Transverse colon (tissue), 4 donors: Measurements from ENCODE around the gene PLEKHB2. TPM values are rescaled to one million over a fixed set of nuclear protein-coding genes. Genes with fewer than 3 reads are reported as not detected.

Source experiments
- DNase-seq: peaks from one replicate; pipeline ENCODE4 v3.0.0-alpha.2; 2019
- H3K27ac ChIP-seq, 4 donors: fragments of 200-600 bp; sonication (generic); 2 replicates each; pipeline ENCODE4 v1.5.1; 2016 to 2018; ENCODE audit warnings: inconsistent platforms in 4 of 4
- H3K27me3 ChIP-seq: fragments of 200-600 bp; sonication (generic); 2 replicates; pipeline ENCODE4 v1.5.1; 2017; ENCODE audit warnings: inconsistent platforms
- H3K36me3 ChIP-seq, 4 donors: fragments of 200-600 bp; sonication (generic); 2 replicates each; pipeline ENCODE4 v1.5.1; 2017 to 2019; ENCODE audit warnings: inconsistent platforms in 4 of 4
- H3K4me1 ChIP-seq, 4 donors: fragments of 200-600 bp; sonication (generic); 2 replicates each; pipeline ENCODE4 v1.5.1; 2017 to 2020; ENCODE audit warnings: inconsistent platforms in 4 of 4
- H3K4me3 ChIP-seq, 4 donors: fragments of 200-600 bp; sonication (generic); 1 replicate in 1 of 4; 2 replicates in 3 of 4; pipeline versions ENCODE4 v1.5.1 to v1.6.1; 2017 to 2019; ENCODE audit warnings: inconsistent platforms in 4 of 4
- H3K9me3 ChIP-seq, 2 donors: fragments of 200-600 bp; sonication (generic); 2 replicates each; pipeline ENCODE4 v1.5.1; 2017 to 2019; ENCODE audit warnings: inconsistent platforms in 2 of 2
- CTCF ChIP-seq, 5 experiments: fragments of 200-600 bp in 3 of 5; fragments of 450-650 bp in 2 of 5; sonication (generic) in 3 of 5; IDR thresholded peaks; 1 replicate in 2 of 5; 2 replicates in 3 of 5; pipeline ENCODE4 v1.5.1; 2016 to 2017; ENCODE audit warnings: antibody characterized with exemption in 5 of 5, inconsistent platforms in 3 of 5, mild to moderate bottlenecking in 2 of 5, moderate library complexity in 1 of 5
- EP300 ChIP-seq: sonication (generic); formaldehyde crosslinking; IDR thresholded peaks from one replicate; pipeline ENCODE4 v1.6.1; 2017; ENCODE audit warnings: antibody characterized with exemption, low read depth
- POLR2A ChIP-seq: fragments of 450-650 bp; IDR thresholded peaks from one replicate; pipeline ENCODE4 v1.6.1; 2016; ENCODE audit warnings: antibody characterized with exemption, mild to moderate bottlenecking, moderate library complexity
- POLR2AphosphoS5 ChIP-seq, 3 donors: sonication (generic); formaldehyde crosslinking; IDR thresholded peaks; one replicate each; pipeline ENCODE4 v1.6.1; 2016; ENCODE audit warnings: antibody characterized with exemption in 3 of 3
- WGBS, 2 donors: methylation state at CpG; one replicate each; pipeline ENCODE4 v1.1.5; 2018; ENCODE audit warnings: low coverage in 1 of 2; 5-methylcytosine and 5-hydroxymethylcytosine counted together
- in situ Hi-C, 4 donors: fragments of 200-750 bp; cut with MboI; loops; one replicate each; pipeline versions ENCODE4 v1.15.0 to v1.15.1; 2017; ENCODE audit warnings: low sequenced_read_pairs in 3 of 4, low pct_ligation_motif_present in 1 of 4, low pct_unique_long_range_greater_than_20kb in 1 of 4
- intact Hi-C: fragments of 100-400 bp; cut with DNase I; formaldehyde crosslinking; loops from one replicate; pipeline ENCODE4 v1.15.1; 2023; ENCODE audit warnings: low total_unique reads
- total RNA-seq, 4 donors: library from RNA; depleted of rRNA; stranded (reverse); fragments of >200 nt; gene quantifications; one replicate each; pipeline ENCODE4 v1.1.0, GENCODE V29; 2016

Gene PLEKHB2
- total RNA-seq, 4 donors from 2014 or later = 35.4 to 222 (median 131) TPM

GRCh38 chr2:131151398-131151797, 46.3 kb downstream of the PLEKHB2 start:
- H3K4me1 ChIP-seq = no peaks in the 10 kb centered on the region
- WGBS, 2 donors = 93% methylated on average over 6 of the region's 6 CpGs; no CpG with 5 or more reads in 1 of the 2 donors
- H3K27ac ChIP-seq = no peak overlapping the region
- TF ChIP-seq POLR2A (no peak), CTCF (IDR thresholded peaks at IDR 0.05) (no peak), EP300 (no peak), POLR2AphosphoS5 (IDR thresholded peaks at IDR 0.05) (no peak)
- intact Hi-C loops = no loop called here
- DNase-seq = no peak
- H3K9me3 ChIP-seq = no peaks in the 10 kb centered on the region
- H3K36me3 ChIP-seq = peaks cover 0 to 14% (median 7%) of the 10 kb centered on the region in 4 donors
- H3K27me3 ChIP-seq = no peaks in the 10 kb centered on the region
- no peak overlapping the region for H3K4me3 ChIP-seq
- in situ Hi-C loops = loop anchor here in 1 of 4 donors (25.0 kb wide), 1 partner anchor 186 kb away; no protein-coding TSS in a partner anchor

- Histone ChIP-seq H3K27me3 (no peaks in the 10 kb centered on the region), H3K4me3 (no peak overlapping the region), H3K27ac (no peak overlapping the region), H3K9me3 (no peaks in the 10 kb centered on the region), H3K36me3 (peaks cover 0 to 8% (median 4%) of the 10 kb centered on the region in 4 donors), H3K4me1 (no peaks in the 10 kb centered on the region)
- intact Hi-C loops (no loop called here), in situ Hi-C loops (loop anchor here in 1 of 4 donors (25.0 kb wide), 1 partner anchor 185 kb away; no protein-coding TSS in a partner anchor)
- TF ChIP-seq POLR2A (no peak), CTCF (IDR thresholded peaks at IDR 0.05) (no peak), EP300 (no peak), POLR2AphosphoS5 (IDR thresholded peaks at IDR 0.05) (no peak)
- DNase-seq = no peak
- 0 to 49% methylated on average over 1 to 7 of the region's 7 CpGs for WGBS, 2 donors
These were observed 46.9 kb downstream of the PLEKHB2 start for GRCh38 chr2:131152074-131152473.

- no peak for DNase-seq
- intact Hi-C loops = no loop called here
- in situ Hi-C loops = loop anchor here in 1 of 4 donors (25.0 kb wide), 1 partner anchor 184 kb away; no protein-coding TSS in a partner anchor
- H3K27me3 ChIP-seq = no peaks in the 10 kb centered on the region
- H3K27ac ChIP-seq = no peak overlapping the region
- no peak overlapping the region for H3K4me3 ChIP-seq
- WGBS, 2 donors = 51% methylated on average over 4 of the region's 4 CpGs; no CpG with 5 or more reads in 1 of the 2 donors
- TF ChIP-seq EP300 = no peak
- no peak for TF ChIP-seq POLR2A
- TF ChIP-seq CTCF (IDR thresholded peaks at IDR 0.05) = no peak
- H3K4me1 ChIP-seq = no peaks in the 10 kb centered on the region
- H3K9me3 ChIP-seq = no peaks in the 10 kb centered on the region
- H3K36me3 ChIP-seq = peaks cover 0 to 5% (median 0%) of the 10 kb centered on the region in 4 donors
These were observed 48.4 kb downstream of the PLEKHB2 start for GRCh38 chr2:131153529-131153928.

GRCh38 chr2:131154071-131154531, 49.0 kb downstream of the PLEKHB2 start:
- intact Hi-C loops (no loop called here), in situ Hi-C loops (loop anchor here in 1 of 4 donors (25.0 kb wide), 1 partner anchor 183 kb away; no protein-coding TSS in a partner anchor)
- Histone ChIP-seq H3K4me3 (no peak overlapping the region), H3K27ac (no peak overlapping the region), H3K9me3 (no peaks in the 10 kb centered on the region), H3K4me1 (no peaks in the 10 kb centered on the region), H3K27me3 (no peaks in the 10 kb centered on the region), H3K36me3 (no peaks in the 10 kb centered on the region)
- WGBS, 2 donors = 39% methylated on average over 10 of the region's 10 CpGs; no CpG with 5 or more reads in 1 of the 2 donors
- TF ChIP-seq CTCF (IDR thresholded peaks at IDR 0.05) (peak; percentile 82 to 89 (median 82)), EP300 (no peak)
- DNase-seq = peak; percentile 54
